Astrocyte of the spinal cord (primary cell): ENCODE data around the gene CCNI2.

Source experiments
- DNase-seq: peaks from one replicate; pipeline ENCODE4 v3.0.0; 2011; ENCODE audit warnings: low read depth, low spot score
- H3K4me3 ChIP-seq: 2 replicates; pipeline ENCODE4 v1.5.1; 2011; ENCODE audit warnings: low read depth, mild to moderate bottlenecking, low read length, moderate library complexity
- in situ Hi-C: cut with HindIII; loops from 2 replicates; pipeline ENCODE4 v1.10.0; 2017; ENCODE audit warnings: low sequenced_read_pairs
- TF ChIP-seq, protein P1 (sequence below): IDR thresholded peaks from 2 replicates; pipeline ENCODE4 v1.5.1; 2012; ENCODE audit warnings: low read depth, mild to moderate bottlenecking, low read length, inconsistent platforms

The CCNI2 gene

DNA sequence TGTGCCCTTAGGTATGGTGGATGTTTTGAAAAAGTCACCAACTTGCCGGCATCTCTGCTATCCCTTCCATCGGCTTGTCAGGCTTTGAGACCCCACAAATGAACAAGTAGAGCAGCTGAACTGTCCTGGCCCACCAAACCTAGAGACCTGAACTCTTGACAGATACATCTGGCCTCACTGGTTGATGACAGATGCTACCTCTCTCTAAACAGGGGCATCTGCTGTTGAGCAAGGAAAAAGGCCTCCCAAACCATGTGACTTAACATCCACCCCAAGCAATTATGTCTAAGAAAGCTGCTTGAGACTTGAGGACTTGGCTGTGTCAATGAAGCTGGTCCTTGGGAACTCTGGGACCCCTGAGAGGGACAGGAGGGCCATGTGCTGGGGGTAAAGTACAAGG, 2.3 kb downstream of the CCNI2 start:
- TF ChIP-seq, protein P1, sequence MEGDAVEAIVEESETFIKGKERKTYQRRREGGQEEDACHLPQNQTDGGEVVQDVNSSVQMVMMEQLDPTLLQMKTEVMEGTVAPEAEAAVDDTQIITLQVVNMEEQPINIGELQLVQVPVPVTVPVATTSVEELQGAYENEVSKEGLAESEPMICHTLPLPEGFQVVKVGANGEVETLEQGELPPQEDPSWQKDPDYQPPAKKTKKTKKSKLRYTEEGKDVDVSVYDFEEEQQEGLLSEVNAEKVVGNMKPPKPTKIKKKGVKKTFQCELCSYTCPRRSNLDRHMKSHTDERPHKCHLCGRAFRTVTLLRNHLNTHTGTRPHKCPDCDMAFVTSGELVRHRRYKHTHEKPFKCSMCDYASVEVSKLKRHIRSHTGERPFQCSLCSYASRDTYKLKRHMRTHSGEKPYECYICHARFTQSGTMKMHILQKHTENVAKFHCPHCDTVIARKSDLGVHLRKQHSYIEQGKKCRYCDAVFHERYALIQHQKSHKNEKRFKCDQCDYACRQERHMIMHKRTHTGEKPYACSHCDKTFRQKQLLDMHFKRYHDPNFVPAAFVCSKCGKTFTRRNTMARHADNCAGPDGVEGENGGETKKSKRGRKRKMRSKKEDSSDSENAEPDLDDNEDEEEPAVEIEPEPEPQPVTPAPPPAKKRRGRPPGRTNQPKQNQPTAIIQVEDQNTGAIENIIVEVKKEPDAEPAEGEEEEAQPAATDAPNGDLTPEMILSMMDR, result no peak
- no peak for DNase-seq
- in situ Hi-C loops, result no loop called here

DNA sequence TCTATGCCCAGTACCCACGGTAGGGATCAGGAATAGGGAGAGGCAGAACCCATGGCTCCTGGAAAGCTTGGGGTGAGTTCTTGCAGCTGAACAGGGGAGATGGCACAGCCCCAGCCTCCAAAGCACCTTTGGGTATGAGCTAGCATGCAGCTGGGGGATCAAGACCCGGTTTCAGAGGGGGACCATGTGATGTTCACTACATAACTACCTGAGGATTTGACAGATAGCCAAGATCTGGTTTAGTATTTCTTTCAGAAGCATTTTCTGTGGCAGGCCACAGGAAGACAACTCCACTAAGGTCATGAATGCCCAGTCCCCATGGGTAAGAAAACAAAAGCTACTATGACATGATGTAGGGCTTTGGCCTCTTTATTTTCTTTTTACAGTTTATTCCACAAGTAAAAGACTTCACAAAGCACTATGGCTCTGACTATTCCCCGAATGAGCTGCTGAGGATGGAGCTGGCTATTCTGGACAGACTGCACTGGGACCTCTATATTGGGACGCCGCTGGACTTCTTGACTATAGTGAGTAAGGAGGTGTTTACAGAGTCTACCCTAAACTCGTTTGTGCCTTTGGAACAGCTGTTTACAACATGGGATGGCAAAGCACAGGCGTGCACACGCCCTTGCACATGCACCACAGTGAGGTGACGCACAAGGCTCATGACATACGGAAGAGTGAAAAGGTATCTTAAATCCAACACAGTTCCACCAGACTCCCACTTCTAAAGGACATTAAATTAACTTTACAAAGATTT, 3.4 kb downstream of the CCNI2 start:
- in situ Hi-C loops, result no loop called here
- TF ChIP-seq, protein P1, result no peak
- DNase-seq, result no peak
- H3K4me3 ChIP-seq, result no peak overlapping the region

More for the DNA sequence above, 2.3 kb downstream of the CCNI2 start:
- H3K4me3 ChIP-seq, result no peak overlapping the region

DNA sequence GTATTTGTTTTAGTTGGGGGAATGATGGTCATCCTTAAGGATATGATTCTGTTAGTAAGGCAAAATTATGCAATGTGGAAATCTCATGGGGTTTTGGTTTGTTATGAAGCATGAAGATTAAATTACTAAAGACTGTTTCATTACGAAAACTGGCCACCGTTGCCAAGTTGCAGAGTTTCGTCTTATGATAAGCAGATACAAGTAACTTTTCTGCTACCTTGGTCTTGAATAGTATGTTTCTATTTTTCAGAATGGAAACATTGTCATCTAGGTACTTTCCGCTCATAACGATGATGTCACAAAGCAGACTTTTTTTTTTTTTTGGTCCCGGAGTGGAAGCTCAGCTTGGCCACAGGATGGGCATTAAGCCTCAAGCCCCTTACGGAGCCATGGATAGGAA, 4.2 kb downstream of the CCNI2 start:
- H3K4me3 ChIP-seq, result no peak overlapping the region
- peak; percentile 28 for DNase-seq
- TF ChIP-seq, protein P1, result no peak
- in situ Hi-C loops, result no loop called here

DNA sequence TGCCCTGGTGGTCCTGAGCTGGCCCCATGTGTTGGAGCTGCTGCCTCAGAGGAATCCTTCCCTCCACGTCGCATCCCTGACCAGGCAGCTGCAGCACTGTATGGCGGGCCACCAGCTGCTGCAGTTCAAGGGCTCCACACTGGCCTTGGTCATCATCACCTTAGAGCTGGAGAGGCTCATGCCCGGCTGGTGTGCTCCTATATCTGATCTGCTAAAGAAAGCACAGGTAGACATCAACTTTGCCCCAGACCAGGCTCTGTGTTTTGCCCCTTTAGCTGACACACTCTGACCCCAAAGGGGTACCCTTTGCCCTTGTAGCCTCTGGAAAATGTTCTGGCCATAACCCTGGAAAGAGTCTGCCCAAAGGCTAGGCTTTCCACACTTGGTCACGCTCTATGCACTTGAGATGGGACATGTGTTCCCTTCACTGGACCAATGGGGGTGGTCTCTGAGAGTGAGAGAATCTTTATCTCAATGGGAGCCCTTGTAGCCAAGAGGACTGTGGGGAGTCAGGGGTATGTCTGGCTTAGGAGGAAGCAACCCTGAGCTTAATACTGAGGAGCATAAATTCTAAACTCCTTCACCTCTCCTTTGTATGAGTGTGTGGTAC, 4.8 kb downstream of the CCNI2 start:
- TF ChIP-seq, protein P1, result no peak
- in situ Hi-C loops, result no loop called here
- H3K4me3 ChIP-seq, result no peak overlapping the region
- no peak for DNase-seq

- no peak for DNase-seq
- in situ Hi-C loops, result no loop called here
- TF ChIP-seq, protein P1, result no peak
- H3K4me3 ChIP-seq, result no peak overlapping the region
Observed at GRCh38 chr5:132752581-132753125, 5.4 kb downstream of the CCNI2 start.

- in situ Hi-C loops, result no loop called here
- no peak overlapping the region for H3K4me3 ChIP-seq
- TF ChIP-seq, protein P1, result peak; percentile 21
- no peak for DNase-seq
Observed at GRCh38 chr5:132753135-132753987, 6.1 kb downstream of the CCNI2 start.
